ENCODE results near the gene POLR1E.
"Not testable (repeated sequence)": the region's sequence is repeated elsewhere in the genome, so short reads cannot be mapped to it uniquely, and the experiment has no call there.

POLR1E gene

DNA sequence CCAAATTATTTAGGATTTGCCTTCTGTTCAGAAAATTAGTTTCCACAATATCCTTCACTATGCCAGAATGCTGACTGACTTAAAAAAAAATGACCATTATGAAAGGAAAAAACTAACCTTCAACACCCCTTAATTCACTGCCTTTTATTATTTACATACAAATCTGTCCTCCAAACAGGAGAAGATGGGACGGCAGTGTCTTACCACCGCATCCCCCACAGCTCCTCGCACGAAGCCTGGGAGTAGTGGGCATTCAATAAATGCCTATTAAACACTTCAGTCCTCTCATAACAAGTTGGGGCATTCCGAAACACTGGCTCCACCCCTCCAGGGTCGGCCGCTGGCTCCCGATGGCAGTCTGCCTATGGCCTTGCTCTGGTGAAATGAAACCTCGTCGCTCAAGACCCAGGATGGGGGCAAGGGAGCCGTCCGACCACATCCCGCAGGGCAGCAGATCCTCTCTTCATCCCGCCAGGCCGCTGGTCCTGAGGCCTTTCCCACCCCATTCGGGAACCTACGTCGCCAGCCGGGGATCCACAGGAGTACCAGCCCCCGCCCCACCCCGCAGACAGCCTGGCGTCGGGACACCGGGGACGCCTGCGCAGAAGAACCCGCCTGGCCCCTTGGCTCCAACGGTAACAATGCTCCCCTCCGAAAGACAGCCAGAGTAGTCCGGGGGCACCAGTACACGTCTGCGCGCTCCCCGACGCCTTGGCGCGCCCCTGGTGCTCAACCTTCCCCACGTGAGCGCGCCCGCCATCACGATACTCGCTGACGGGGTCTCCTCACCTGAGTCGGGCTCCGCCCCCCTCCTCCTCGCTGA lies 21.1 kb upstream of the POLR1E start:
- DNase-seq (ENCODE audit: low read depth in 3 of 3, low spot score in 1 of 3) = peak; percentile 9 to 44 (median 17)

DNA sequence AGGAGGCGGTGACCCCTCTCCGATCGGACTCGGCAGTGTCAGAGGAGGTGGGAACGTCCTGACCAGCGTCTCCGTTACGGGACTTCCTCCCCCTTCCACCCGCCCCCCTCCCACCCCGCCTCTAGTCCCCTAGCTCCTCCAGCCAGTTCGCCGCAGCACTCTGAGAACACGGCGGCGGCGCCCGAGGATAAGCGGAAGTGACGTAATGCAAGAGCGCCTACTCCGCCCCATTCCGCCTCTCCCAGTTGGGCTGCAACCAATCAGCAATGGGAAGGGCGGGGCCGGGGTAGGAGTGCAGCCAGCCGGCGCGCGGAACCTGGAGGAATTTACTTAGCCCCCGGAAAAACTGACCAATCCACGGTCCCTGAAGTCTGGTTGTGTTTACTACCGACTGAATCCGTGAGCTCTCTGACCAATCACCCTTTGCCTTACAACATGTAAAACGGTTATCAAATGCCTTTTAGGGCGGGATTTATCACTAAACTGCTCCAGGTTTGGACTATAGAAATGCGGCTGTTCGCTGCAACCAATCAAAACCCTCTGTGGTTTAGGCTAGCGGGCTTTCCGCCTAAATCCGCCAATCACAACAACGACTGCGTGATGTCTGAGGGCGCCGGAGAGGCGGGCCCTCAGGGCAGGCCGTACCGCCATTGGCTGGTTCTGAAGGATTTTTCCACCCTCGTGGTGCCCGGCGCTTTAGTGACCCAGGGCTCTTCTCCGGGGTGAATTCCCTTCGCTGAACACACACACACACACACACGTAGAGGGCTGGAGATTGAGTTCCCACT lies 20.3 kb upstream of the POLR1E start, which contains the start of gene ZBTB5:
TSS of gene ZBTB5 (minus strand) at position 202 of the 788 bp plus-strand sequence. CDS start 22,899 bp downstream, outside the sequence.
- DNase-seq (ENCODE audit: low read depth in 3 of 3, low spot score in 1 of 3) = peak; percentile 94 to 97 (median 97)

DNA sequence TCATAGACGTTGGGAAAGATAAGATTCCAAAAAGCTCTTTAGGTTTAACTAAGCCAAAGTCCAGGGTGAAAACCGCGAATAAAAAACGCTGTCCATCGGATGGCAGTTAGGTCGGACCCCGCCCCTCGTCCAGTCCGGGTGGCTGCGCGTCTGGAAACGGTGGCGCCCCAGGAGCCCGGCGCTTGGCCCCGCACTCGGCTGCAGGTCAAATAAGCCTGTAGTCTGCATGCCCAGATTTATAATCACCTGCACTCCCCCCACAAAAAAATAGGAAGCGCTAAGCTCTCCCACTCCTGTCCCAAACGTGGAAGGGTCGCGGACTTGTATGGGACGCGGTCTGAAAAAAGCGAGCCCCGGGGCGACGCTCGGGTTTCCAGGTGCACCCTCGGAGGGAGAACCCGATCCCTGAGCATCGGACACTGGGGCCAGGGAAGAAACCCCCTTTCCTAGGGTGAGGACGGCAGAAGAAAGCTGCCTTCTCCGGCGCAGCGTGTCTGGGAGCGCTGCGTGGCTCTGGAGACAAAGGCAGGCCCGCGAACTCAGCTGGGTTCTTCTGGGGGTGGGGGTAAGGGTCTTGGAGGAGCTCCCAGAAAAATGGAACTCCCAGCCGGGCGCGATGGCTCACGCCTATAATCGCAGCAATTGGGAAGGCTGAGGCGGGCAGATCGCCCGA lies 19.6 kb upstream of the POLR1E start:
- DNase-seq (ENCODE audit: low read depth in 3 of 3, low spot score in 1 of 3) = peak in 1 of 3 donors; percentile 14

DNA sequence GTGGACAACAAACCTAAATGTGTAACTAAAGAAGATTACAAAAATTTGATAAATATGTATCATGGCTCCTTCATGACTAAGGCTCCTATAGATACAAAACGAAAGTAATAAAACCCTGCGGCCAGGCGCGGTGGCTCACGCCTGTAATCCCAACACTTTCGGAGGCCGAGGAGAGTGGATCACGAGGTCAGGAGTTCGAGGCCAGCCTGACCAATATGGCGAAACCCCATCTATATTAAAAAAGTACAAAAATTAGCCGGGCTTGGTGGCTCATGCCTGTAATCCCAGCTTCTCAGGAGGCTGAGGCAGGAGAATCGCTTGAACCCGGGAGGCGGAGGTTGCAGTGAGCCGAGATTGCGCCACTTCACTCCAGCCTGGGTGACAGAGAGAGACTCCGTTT lies 18.2 kb upstream of the POLR1E start:
- DNase-seq (ENCODE audit: low read depth in 3 of 3, low spot score in 1 of 3) = not testable (repeated sequence)

DNA sequence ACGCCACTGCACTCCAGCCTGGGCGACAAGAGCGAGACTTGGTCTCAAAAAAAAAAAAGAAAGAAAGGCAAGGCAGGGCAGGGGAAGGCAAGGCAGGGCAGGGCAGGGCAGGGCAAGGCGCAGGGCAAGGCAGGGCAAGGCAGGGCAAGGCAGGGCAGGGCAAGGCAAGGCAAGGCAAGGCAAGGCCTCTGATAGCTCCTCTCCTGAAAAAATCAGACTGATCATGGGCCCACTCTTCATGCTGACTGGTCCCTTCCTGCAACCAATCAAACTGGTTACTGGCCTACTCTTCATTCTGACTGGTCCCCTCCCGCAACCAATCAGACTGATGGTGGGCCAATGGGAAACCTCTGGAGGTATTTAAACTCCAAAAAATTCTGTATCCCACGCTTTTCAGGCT lies 17.1 kb upstream of the POLR1E start:
- no peak for DNase-seq (ENCODE audit: low read depth in 3 of 3, low spot score in 1 of 3)

DNA sequence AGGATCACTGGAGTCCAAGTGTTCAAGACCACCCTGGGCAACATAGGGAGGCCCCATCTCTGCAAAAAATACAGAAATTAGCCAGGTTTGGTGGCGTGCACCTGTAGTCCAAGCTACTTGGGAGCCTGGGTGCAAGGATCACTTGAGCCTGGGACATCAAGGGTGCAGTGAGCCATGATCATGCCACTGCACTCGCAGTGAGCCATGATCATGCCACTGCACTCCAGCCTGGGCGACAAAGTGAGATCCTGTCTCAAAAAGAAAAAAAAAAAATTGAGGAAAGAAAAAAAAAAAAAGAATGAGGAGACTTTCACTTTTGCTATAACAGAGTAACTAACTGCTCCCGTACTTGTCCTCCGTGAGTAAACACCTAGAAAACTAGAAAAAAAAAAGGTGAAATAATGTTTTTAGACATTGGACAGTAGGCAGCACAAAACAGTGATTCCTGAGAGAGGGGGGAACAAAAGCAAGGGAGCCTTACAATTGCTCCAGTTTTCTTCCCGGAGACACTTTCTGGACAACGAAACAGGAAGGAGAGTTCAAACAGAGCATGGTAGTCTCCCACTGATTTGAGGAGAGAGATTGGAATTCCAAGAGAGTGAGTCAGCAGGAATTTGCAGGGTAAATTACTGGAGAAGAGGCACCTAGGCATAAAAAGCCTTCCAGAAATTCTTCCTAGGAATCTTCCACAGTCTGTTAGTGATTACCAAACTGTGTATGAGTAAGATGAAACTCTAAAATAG lies 13.6 kb upstream of the POLR1E start:
- no peak for DNase-seq (ENCODE audit: low read depth in 3 of 3, low spot score in 1 of 3)

DNA sequence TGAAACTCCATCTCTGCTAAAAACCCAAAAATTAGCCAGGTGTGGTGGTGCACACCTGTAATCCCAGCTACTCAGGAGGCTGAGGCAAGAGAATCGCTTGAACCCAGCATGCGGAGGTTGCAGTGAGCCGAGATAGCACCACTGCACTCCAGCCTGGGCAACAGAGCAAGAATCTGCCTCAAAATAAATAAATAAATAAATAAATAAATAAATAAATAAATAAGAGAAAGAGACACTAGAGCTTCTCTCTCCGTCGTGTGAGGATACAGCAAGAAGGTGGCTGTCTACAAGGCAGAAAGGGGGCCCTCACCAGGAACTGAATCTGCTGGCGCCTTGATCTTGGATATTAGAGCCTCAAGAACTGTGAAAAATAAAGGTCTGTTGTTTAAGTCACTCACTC lies 11.8 kb upstream of the POLR1E start:
- not testable (repeated sequence) for DNase-seq (ENCODE audit: low read depth in 3 of 3, low spot score in 1 of 3)

DNA sequence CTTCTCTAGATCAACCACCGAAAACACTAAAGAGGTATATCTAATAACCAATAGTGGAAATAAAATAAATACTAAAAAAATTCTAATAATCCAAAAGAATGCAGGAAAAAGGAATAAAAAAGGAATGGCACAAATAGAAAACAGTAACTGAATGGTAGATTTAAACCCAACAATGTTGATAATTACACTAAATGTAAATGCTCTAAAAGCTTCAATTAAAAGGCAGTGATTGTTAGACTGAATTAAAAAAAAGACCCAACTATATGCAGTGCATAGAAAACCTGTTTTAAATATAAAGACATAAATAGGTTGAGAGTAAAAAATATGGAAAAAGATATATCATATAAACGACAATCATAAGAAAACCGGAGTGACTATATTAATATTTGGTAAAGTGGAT lies 11.3 kb upstream of the POLR1E start:
- no peak for DNase-seq (ENCODE audit: low read depth in 3 of 3, low spot score in 1 of 3)

DNA sequence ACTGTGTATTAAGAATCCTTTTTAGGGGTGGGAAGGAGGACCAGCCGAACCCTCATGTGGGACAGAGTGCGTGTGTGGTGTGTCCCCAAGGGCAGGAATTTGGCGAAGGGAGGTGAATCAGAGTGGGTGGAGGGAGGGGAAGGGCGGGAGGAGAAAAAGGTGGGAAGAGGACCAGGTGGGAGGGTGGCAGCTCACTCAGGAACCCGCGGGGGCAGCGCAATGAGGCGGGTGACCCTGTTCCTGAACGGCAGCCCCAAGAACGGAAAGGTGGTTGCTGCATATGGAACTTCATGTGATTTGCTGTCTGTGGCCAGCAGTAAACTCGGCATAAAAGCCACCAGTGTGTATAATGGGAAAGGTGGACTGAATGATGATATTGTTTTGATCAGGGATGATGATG lies 8.8 kb upstream of the POLR1E start:
- no peak for DNase-seq (ENCODE audit: low read depth in 3 of 3, low spot score in 1 of 3)

DNA sequence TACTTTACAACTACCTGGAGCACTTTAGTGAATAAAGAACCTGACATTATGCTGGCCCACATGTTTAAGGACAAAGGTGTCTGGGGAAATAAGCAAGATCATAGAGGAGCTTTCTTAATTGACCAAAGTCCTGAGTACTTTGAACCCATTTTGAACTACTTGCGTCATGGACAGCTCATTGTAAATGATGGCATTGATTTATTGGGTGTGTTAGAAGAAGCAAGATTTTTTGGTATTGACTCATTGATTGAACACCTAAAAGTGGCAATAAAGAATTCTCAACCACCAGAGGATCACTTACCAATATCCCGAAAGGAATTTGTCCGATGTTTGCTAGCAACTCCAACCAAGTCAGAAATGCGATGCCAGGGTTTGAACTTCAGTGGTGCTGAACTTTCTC lies 8.3 kb upstream of the POLR1E start:
- not testable (repeated sequence) for DNase-seq (ENCODE audit: low read depth in 3 of 3, low spot score in 1 of 3)

DNA sequence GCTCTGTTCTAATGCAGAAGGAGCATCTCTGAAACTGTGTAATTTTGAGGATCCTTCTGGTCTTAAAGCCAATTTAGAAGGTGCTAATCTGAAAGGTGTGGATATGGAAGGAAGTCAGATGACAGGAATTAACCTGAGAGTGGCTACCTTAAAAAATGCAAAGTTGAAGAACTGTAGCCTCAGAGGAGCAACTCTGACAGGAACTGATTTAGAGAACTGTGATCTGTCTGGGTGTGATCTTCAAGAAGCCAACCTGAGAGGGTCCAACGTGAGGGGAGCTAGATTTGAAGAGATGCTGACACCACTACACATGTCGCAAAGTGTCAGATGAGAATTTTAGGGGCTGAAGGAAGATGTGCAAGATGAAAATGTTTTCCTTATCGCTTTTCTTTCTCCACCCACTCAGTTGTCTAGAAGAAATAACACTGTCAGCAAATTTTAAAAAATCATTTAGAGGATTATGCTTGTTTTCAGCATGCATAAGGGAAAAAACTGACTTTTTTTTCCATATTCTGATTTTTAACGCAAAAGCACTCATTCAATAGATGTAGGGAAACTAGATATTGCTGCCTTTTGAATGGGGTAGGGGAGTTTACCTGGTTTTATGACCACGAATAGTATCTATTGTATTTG lies 7.6 kb upstream of the POLR1E start:
- DNase-seq (ENCODE audit: low read depth in 3 of 3, low spot score in 1 of 3) = not testable (repeated sequence)

DNA sequence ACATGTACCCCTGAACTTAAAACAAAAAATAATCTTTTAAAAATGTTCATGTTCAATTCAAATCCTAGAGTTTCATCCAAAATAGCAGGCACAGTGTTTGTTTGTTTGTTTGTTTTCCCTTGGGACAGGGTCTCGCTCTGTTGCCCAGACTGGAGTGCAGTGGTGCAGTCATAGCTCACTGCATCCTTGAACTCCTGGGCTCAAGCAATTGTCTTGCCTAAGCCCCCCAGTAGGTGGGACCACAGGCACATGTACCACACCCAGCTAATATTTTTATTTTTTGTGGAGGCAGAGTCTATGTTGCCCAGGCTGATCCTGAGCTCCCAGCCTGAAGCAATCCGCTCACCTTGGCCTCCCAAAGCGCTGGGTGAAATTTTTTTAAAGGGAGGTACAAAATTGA lies 5.0 kb upstream of the POLR1E start:
- no peak for DNase-seq (ENCODE audit: low read depth in 3 of 3, low spot score in 1 of 3)

DNA sequence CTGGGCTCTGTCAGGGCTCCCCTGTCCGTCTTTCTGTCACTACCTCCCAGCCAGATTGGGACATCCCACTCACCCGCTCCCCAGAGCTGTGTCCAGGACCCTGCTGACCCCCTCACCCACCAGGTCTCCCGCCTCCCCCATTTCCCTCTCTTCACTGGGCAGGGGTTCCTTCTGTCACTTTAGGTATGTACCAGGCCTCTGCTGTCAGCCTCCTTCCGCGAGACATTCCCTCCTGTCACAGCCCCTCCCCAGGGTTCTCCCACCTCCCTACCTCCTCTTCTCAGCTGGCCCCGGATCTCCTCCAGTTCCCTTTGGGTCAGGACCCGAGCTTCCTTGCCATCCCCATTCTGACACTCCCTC lies 488 bp downstream of the POLR1E start:
- DNase-seq (ENCODE audit: low read depth in 3 of 3, low spot score in 1 of 3) = no peak

DNA sequence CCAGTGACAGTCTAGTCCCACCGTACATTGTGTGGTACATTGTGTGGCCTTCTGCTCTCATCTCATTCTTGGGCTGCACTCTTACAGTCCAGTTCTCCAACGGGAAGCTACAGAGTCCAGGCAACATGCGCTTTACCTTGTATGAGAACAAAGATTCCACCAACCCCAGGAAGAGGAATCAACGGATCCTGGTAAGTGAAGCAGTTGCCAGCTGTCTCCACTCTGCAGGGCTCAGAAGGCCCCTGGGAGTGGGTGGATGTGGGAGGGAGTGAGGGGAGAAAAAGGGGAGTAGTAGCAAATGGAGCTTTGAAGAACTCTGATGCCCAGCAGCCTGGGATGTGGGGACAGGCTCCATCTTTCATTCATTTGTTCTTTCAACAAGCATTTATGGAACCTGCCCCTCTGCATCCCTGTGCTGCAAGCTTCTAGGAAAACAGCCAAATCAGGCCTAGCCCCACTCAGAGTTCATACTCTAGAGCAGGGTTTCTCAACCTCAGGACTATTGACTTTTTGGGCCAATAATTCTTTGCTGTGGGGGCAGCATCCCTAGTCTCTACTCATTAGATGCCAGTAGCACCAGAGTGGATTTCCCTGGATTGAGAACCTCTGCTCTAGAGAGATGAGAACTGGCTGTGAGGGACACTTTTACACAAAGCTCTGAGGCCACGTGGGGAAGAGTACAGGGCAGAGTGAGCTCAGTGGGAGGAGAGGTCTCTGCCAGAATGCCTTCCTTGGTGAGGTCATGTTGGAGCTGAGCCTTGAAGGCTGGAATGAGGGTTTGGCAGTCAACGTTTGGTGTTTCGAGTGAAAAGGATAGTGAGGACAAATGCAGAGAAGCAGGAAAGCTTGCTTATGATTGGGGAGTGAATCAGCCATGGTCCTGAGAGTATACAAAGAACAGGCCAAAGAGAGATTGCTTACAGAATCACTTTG lies 1.1 kb downstream of the POLR1E start:
- DNase-seq (ENCODE audit: low read depth in 3 of 3, low spot score in 1 of 3) = no peak

DNA sequence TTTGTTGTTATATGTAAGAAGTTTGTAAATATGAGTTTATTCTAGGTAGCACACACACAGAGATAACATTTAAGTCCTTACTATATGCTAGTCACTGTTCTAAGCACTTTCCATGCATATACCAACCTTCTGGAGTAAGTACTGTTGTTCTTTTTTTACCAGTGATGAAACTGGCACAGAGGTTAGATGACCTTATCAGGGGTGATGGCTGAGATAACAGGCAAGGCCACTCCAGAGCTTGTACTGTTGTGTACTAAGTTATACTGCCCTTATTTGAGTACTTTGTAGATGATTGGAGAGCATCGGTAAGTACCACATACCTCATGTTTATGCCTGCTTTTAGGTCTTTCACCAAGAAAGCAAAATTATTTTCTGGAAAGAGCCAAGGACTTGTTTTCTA lies 6.2 kb downstream of the POLR1E start:
- no peak for DNase-seq (ENCODE audit: low read depth in 3 of 3, low spot score in 1 of 3)

DNA sequence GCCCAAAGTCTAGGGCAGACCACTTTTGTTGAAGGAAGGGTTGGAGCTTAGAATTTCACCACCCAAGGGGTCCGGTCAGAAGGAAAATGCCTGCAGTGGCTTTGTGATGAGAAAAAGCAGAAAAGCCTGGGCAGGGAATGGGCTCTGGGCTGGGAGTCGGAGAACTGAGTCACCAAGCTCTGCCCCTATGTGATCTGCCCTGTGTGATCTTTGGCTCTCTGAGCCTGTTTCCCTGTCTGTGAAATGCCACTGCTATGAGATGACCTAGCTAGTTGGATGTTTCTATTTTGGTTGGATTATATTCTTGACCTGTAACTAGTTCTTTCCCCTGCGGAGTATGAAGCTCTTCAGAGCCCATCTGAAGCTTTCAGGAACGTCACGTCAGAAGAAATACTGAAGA lies 9.8 kb downstream of the POLR1E start:
- DNase-seq (ENCODE audit: low read depth in 3 of 3, low spot score in 1 of 3) = no peak

DNA sequence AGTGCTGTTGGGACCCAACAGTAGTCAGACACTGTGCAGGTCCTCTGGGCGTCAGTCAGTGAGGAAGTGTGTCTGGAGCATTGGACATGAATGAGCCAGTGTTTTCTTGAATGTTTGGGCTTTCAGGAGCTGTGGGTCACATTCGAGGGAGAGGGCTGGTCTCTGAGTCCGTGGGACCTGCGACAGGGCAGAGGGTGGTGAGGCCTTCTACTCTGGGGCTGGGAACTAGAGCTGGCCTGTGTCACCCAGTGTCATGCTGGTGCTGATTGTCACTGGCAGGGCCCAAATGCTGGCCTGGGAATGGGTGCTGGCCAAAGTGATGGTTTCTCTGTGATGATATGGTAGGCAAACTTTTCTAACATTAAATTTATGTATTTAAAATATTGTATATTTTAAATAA lies 10.3 kb downstream of the POLR1E start:
- DNase-seq (ENCODE audit: low read depth in 3 of 3, low spot score in 1 of 3) = no peak

DNA sequence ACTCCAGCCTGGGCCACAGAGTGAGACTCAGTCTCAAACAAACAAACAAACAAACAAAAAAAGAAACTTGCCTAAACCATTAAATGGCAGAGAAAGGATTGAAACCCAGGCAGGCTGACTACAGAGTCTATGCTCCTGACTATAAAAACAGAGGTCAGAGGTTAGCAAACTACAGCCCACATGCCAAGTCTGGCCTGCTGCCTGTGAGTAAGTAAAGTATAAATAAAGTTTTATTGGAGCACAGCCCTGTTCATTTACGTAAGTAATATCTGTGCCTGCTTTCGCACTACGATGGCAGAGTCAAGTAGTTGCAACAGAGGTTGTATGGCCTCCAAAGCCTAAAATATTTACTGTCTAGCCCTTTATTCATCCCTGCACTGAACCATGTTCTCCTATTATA lies 11.6 kb downstream of the POLR1E start:
- no peak for DNase-seq (ENCODE audit: low read depth in 3 of 3, low spot score in 1 of 3)

DNA sequence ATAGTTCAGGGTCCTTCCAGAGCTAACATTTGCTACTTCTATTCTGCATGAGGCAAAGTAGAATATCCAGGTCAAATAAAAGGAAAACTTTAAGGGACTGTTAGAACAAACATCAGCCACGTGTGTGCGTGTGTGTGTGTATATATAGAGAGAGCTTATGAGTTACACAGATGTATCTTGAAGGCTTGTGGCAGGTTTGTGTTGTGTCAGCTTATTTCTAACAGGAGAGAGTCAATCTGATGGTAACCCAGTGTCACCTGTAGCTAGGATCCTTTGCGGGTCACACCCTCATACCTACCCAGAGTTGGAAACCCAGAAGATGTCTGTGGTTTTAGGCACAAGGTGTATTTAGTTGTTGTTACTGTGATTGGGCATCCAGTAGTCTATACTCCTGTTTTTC lies 12.7 kb downstream of the POLR1E start:
- no peak for DNase-seq (ENCODE audit: low read depth in 3 of 3, low spot score in 1 of 3)

DNA sequence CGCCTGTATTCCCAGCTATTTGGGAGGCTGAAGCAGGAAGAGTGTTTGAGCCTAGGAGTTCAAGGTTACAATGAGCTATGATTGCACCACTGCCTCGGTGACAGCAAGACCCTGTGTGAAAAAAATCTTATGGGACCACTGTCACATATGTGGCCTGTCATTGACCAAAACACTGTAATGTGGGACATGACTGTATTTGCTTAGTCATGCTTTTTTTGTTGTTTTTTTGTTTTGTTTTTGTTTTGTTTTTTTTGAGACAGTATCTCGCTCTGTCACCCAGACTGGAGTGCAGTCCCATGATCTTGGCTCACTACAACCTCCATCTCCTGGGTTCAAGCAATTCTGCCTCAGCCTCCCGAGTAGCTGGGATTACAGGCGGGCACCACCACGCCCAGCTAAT lies 13.5 kb downstream of the POLR1E start:
- DNase-seq (ENCODE audit: low read depth in 3 of 3, low spot score in 1 of 3) = no peak
